Endometrial microvascular endothelial cells (primary cell): ENCODE measurements around the gene MYCN. TPM values are rescaled to one million over a fixed set of nuclear protein-coding genes. Genes with fewer than 3 reads are reported as not detected.
"Not testable (repeated sequence)": the region's sequence is repeated elsewhere in the genome, so short reads cannot be mapped to it uniquely, and the experiment has no call there.

Source experiments
- in situ Hi-C: cut with HindIII; loops from 2 replicates; pipeline ENCODE4 v1.10.0; 2017; ENCODE audit warnings: low sequenced_read_pairs, low pct_unique_long_range_greater_than_20kb; ENCODE audit errors: inconsistent ontology term
- total RNA-seq: library from RNA; depleted of rRNA; stranded (reverse); fragments of >200 nt; gene quantifications from one replicate; pipeline ENCODE4 v1.2.3, GENCODE V29; 2015; ENCODE audit errors: inconsistent ontology term

MYCN gene
- not detected for total RNA-seq

DNA sequence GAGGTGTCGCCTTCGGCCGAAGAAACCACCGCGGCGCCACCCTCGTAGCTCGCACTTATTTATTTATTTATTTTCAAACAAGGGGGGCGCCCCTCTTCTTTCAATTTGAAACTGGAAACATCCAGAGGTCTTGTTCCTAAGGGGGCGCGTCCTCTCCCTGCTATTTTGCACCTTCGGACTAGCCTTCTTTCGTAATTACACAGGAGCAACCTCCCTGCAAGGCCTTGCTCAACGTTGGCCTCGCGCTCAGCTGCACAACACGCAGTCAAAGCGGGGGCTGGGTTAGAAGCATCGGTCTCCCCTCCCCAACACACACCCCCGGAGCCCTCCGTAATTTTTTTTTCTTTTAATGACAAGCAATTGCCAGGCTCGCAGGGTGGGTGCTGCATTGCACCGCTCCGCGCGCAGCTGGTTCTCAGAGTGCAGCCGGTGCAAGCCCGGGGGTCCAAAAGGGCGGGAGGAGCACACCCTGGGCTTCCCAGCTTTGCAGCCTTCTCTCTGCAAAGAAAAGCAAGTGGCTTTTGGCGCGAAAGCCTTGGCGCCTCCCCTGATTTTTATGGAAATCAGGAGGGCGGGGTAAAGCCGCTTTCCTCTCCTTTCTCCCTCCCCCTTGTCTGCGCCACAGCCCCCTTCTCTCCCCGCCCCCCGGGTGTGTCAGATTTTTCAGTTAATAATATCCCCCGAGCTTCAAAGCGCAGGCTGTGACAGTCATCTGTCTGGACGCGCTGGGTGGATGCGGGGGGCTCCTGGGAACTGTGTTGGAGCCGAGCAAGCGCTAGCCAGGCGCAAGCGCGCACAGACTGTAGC, at the start of gene MYCN:
MYCN (plus strand) TSS at position 697 of the 807 bp plus-strand sequence. CDS start 1,515 bp downstream, outside the sequence.
- in situ Hi-C loops: no loop called here

DNA sequence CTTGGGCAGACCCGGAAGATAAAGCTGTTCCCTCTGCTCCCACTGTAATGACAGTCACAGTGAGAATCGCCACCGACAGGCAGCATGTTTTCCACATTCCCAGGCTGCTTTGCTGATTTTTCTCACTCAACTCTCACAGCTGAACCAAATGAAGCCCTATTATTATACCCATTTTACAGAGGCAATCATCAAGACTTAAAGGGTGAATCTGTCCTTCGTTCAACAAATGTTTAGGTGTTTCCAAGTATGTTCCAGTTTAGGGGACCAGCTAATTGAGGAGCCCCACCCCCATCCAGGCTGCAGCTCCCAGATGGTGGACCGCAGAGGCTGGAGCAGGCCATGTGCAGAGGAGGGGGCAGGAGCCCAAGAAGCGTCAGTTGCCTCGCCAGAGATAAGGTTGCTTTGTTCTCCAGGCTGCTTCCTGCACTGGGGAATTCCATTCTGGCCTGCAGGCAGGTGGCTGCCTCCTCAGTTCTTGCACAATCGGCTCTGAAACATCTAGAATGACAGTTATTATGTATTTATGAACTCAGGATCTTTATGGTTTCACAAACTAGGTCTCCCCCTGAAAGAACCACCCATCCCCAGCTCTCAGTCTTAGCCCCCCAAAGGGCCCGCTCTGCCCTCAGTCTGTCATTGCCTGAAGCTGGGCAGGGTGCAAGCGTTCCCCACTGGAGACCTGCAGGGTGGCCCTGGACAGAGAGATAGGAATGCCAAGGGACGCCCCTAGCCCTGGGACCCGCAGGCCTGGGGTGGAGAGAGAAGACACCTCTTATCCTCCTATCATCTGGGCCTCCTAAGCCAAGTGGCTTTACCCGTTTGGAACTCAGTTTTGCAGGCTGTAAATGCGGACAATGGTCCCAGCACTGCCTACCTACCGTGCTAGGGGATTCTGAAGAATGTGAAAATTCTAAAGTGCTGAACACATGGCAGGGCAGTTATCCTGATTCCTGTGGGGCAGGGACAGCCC, 49.1 kb upstream of the MYCN start:
- in situ Hi-C loops: no loop called here

DNA sequence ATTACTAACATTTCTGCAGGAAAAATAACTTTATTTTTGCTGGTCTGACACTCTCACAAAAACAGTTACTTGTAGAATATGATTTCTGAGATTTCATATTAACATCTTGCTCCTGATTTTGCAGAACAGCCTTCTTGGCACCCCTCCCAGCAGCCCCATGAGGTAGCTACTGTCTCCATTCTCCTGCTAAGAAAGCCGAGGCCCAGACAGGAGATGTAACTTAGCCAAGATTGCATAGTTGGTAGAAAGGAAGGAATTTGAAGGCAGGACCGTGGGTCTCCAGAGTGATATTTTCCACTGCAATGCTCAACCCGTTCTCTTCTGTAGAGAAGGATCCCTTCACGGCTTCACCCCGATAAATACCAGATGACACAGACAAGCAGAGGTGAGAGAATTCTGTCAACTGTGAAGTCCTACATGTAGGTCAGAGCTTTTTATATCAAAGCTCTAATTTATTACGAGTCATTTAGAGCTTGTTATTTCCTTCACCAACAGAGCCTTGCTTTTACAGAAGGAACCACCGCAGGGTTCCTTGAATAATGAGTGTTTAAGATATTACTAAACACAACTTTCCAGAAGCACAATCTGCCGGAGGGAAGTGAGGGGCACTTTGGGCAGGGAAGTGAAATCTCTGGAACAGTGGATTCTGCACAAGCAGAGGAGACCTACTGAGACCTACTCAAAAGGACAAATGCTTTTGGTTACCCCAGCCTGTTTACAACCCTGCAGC, 48.0 kb upstream of the MYCN start:
- in situ Hi-C loops: no loop called here

DNA sequence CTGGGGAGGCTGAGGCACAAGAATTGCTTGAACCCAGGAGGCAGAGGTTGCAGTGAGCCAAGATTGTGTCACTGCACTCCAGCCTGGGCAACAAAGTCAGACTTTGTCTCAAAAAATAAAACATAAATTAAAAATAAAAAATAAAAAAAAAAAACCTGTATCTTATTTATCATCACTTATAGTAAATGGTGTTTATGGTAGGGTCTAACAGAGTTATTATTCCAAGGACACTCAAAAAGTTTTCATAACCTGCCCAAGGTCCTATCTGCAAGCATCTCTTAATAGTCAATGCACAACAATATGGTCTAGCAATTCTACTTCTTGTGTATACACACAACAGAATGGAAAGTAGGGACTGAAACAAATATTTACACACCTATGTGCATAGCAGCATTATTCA, 47.3 kb upstream of the MYCN start:
- in situ Hi-C loops: no loop called here

DNA sequence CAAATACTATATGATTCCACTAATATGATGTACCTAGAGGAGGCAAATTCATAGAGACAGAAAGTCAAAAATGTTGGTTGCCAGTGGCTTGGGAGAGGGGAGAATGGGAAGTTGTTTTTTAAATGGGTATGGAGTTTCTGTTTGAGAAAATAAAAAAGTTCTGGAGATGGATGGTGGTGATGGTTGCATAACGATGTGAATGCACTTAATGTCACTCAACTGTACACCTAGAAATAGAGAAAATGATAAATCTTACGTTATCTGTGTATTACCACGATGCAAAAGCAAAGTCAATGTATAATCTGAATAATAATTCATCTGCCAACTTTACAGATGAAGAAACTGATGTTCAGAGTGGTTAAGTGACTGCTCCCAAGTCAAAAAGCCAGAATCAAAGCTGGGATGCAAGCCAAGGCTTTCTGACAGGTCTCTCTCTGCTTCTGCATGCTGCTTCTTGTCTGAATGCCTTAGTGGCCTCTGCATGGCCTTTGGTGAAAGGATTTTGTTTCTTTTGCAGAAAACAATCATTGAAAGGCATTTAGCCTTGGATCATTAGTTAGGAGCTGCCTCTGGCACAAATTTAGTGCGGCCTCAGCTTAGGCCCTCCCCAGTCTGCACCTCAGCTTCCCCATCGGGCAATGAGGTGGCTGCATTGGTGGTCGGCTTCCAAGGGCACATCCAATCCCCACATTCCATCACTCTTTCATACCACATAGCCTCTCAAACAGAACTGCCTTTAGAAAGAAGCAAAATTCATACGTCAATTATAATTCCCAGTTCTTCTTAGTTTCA, 46.5 kb upstream of the MYCN start:
- in situ Hi-C loops: no loop called here

DNA sequence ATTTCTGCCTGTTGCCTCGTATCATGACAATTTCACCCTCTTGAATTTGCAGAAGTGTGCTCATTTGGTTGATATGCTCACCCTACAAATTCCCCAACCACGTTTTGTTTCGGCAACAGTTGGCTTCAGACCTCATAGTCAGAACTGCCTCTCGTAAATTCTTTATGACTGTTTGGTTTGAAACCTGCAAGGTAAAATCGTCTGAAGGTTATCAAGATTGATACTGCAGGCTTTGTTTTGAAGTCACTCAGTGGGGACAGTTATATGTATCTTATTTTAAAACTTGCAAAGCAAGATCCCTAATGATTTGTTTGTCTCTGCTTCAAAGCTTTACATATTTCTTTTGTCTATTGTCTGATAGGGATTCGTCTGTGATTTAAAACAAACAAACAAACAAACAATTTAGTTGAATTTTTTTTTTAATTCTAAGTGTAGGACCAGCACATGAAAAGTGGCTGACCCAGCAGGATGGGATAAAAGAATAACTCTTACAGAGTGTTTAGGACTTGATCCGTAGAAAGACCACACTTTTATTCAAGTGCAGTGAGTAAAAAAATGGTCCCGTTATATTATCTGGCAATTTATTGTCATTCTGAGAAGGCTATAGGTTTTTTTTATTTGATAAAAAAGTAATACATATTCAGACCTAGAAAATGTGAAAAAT, 45.7 kb upstream of the MYCN start:
- in situ Hi-C loops: no loop called here

DNA sequence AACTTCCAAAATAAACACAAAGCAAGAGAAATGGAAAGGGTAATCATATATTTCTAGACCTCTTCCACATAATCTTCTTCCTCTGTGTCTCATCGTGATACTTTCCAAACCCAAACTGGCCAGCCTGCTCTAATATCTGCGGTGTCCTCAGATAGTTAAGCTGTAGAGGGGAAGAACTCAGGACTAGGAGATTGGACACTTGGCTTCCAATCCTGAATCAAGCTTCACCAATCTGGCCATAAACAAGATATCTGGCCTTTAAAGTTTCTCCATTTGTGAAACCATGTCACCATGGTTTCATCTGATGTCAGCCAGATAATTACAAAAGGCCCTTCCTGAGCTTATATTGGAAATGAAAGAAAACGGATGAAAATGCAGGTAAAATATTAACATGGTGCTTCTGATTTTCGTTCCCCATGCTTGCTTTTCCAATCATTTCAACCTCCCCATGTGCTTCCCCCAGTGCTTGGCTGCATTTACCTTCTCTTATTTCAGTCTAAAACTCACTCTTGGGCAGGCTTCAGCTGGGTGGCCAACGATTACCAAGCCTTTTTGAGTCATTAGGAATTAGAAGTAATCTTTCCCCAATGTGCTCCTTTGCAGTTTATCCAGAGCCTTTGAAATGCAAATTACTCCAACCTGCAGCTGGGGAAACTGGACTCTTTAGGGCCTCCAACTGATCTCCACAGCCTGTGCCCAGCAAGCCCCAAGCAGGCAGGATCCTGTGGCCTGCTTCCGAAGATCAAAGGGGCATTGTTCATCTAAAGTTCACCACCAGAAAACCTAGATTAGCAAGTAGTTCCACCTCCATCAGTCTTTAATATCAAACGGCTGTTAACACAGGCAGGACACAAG, 44.5 kb upstream of the MYCN start:
- in situ Hi-C loops: no loop called here

DNA sequence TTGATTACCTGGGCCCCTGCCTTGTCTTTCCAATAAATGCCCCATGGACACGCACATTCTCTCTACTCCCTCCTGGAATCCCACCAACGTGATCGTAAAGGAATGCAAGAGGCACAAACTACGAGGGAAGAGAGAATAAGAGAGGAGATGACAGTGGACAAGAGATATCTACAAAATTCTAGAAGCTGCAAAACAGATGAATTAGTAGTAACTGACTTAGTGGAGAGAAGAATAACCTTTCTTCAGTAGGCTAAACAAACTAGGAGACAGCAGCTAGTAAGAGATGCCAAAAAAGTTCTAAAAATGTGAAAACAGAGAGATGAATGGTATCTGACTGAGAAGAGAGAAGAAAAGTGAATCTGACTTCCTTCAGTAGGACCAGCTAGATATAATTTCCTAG, 43.5 kb upstream of the MYCN start:
- in situ Hi-C loops: no loop called here

DNA sequence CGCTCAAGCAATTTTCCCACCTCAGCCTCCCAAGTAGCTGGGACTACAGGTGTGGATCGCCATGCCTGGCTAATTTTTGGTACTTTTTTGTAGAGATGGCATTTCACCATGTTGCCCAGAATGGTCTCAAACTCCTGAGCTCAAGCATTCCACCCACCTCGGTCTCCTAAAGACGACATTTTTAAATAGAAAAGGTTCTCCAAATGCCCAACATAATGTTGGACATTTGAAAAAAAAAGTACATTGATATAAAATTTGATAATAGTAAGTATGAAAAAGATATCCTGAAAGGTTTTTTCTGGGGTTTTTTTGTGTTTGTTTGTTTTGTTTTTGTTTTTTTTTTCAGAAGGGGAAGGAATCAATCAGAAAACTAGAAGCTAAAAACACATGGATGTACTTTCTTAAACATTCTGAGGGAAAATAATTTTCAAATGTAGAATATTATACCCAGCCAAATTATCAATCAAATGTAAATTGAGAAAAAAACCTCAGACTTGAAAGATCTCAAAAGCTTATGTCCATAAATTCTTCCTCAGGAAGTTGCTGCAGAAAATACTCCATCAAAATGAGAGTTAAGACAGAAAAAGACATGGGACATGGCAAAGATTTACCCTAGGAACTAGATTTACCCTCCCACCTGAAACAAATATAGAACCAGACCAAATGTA, 42.8 kb upstream of the MYCN start:
- in situ Hi-C loops: no loop called here

DNA sequence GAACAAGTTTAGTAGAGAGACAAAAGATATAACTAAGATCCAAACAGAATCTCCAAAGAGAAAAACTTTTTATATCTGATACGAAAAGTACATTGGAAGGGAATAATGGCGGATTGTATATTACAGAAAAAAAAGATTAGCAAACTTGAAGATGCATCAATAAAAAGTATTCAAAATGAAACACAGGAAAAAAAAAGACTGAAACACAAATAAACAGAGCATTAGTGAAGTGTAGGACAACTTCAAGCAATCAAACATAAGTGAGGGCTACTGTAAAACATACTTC, 41.1 kb upstream of the MYCN start:
- in situ Hi-C loops: no loop called here

DNA sequence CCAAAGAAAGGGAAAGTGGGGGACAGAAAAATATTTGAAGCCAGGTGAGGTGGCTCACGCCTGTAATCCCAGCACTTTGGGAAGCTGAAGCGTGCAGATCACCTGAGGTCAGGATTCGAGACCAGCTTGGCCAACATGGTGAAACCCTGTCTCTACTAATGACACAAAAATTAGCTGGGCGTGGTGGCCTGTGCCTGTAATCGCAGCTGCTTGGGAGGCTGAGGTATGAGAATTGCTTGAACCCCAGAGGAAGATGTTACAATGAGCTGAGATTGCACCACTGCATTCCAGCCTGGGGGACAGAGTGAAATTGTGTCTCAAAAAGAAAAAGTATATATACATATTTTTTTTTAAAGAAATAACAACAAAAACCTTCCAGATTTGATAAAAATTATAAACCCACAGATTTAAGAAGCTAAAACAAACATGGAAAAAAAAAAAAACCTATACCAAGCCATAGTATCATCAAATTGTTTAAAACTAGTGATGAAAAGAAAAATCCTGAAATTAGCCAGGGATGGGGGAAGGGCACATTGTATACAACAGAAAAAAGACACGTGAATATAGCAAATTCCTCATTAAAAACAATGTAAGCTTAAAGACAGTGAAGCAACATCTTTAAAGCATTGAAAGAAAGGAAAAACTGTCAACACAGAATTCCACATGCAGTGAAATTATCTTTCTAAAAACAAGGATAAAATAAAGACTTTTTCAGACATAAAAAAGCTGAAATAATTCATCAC, 40.4 kb upstream of the MYCN start:
- in situ Hi-C loops: no loop called here

DNA sequence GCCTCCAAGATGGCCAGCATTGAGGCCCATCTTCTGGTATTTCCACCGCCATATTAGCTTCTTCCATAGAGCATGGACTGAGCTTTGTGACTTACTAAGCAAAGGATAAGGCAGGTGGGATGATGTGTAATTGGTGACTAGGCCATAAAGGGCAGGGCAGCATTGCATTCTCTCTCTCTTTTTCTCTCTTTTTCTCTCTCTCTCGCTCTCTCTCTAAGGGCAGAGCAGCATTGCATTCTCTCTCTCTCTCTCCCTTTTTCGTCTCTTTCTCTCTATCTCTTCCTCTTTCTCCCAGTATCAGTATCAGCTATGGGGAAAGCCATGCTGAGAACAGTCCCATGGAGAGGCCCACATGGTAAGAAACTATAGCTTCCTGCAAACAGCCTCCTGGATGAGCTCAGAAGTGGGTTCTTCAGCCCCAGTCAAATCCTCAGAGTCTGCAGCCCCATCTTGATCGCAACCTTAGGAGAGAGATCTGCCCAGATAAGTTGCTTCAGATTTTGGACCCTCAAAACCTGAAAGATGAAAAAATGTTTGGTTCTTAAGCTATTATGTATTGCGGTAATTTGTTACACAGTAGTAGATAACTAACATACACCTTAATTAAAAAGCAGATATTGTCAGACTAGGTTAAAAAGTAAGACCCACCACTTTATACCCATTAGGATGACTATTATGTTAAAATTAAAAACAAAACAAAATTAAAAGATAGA, 39.1 kb upstream of the MYCN start:
- in situ Hi-C loops: no loop called here

DNA sequence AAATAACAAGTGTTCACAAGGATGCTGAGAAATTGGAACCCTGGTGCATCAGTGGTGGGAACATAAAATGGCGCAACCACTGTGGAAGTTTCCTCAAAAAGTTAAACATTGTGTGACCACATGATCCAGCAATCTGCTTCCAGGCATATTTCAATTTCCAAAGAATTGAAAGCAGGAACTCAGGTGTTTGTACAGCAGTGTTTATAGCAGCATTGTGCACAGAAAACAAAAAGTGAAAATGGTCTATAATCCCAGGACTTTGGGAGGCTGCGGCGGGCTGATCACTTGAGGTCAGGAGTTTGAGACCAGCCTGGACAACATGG, 38.6 kb upstream of the MYCN start:
- in situ Hi-C loops: no loop called here

DNA sequence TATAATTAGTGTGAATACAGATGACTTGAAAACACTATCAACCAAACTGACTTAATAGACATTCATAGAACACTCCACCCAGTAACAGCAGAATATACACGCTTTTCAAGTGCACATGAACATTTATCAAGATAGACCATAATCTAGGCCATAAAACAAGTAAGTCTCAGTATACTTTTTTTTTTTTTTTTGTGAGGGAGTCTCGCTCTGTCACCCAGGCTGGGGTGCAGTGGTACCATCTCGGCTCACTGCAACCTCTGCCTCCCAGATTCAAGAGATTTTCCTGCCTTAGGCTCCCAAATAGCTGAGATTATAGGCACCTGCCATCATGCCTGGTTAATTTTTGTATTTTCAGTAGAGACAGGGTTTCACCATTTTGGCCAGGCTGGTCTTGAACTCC, 36.4 kb upstream of the MYCN start:
- in situ Hi-C loops: not testable (repeated sequence)

DNA sequence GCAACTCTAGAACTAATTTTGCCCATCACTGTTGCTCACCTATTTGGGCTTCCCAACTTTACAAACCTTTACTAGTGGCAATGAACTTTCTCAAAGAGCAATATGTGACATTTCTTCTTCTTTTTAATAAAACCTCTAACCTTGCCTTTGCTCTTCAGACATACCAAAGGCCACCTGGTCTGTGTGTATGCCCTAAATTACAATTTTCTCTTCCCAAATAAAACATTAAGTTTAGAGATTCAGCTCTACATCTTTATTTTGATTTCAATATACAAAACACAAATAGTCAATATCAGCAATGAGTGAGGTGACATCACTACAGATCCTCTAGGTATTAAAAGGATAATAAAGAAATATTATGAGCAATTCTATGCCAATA, 35.1 kb upstream of the MYCN start:
- in situ Hi-C loops: no loop called here

DNA sequence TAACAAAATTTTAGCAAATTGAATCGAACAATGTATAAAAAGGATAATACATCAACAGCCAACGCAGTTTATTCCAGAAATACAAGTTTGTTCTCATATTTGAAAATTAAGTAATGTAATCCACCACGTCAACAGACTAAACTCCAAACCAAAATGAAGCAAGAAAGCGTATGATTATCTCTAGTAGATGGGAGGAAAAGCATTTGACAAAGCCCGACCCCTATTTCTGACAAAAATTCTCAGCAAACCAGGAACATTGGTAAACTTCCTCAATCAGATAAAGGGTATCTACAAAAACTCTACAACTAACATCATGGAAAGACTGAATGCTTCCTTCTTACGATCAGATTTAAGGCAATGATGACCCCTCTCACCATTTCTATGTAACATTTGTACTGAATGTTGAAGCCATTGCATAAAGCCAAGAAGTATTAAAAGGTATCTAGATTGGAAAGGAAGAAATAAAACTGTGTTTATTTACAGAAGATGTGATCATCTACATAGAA, 34.3 kb upstream of the MYCN start:
- in situ Hi-C loops: no loop called here
